ENCODE measurements around the gene GJB3. TPM values are rescaled to one million over a fixed set of nuclear protein-coding genes. Genes with fewer than 3 reads are reported as not detected.

The GJB3 gene
- total RNA-seq, 1 experiment from 2014 or later = not detected

GRCh38 chr1:34750610-34751009 lies 30.4 kb upstream of the GJB3 start:
- H3K27ac ChIP-seq = no peak overlapping the region
- no peak for DNase-seq
- no peaks in the 10 kb centered on the region for H3K4me1 ChIP-seq
- H3K27me3 ChIP-seq = no peaks in the 10 kb centered on the region; the same call in 1 of the 2 replicates
- H3K4me3 ChIP-seq = no peak overlapping the region
- no peaks in the 10 kb centered on the region for H3K9me3 ChIP-seq (replicated peaks)
- H3K36me3 ChIP-seq = no peaks in the 10 kb centered on the region

GRCh38 chr1:34753163-34753562 lies 27.9 kb upstream of the GJB3 start:
- H3K9me3 ChIP-seq (replicated peaks) = no peaks in the 10 kb centered on the region
- no peak for DNase-seq
- no peaks in the 10 kb centered on the region for H3K4me1 ChIP-seq
- H3K4me3 ChIP-seq = no peak overlapping the region
- no peak overlapping the region for H3K27ac ChIP-seq
- H3K27me3 ChIP-seq = 0 out of 2 replicates have a peak, but pooled peaks cover 4% of the 10 kb centered on the region
- no peaks in the 10 kb centered on the region for H3K36me3 ChIP-seq

- H3K4me1 ChIP-seq = no peaks in the 10 kb centered on the region
- H3K9me3 ChIP-seq (replicated peaks) = no peaks in the 10 kb centered on the region
- no peaks in the 10 kb centered on the region for H3K36me3 ChIP-seq
- H3K27ac ChIP-seq = no peak within 1 kb of the TSS
- peaks cover 4% of the 10 kb centered on the region; the same call in 1 of the 2 replicates for H3K27me3 ChIP-seq
- no peak for DNase-seq
- H3K4me3 ChIP-seq = no peak within 1 kb of the TSS
Observed at GRCh38 chr1:34754964-34755637, 25.9 kb upstream of the GJB3 start, which contains the start of gene GJB5. TSS of gene GJB5 (plus strand) at chr1:34755047. CDS start at chr1:34757331, 2,284 bp downstream.

- no peak overlapping the region for H3K27ac ChIP-seq
- H3K4me3 ChIP-seq = no peak overlapping the region
- no peaks in the 10 kb centered on the region for H3K36me3 ChIP-seq
- no peak for DNase-seq
- peaks cover 10% of the 10 kb centered on the region for H3K27me3 ChIP-seq
- no peaks in the 10 kb centered on the region for H3K4me1 ChIP-seq
- no peaks in the 10 kb centered on the region for H3K9me3 ChIP-seq (replicated peaks)
Observed at GRCh38 chr1:34755961-34756360, 25.1 kb upstream of the GJB3 start.

DNA sequence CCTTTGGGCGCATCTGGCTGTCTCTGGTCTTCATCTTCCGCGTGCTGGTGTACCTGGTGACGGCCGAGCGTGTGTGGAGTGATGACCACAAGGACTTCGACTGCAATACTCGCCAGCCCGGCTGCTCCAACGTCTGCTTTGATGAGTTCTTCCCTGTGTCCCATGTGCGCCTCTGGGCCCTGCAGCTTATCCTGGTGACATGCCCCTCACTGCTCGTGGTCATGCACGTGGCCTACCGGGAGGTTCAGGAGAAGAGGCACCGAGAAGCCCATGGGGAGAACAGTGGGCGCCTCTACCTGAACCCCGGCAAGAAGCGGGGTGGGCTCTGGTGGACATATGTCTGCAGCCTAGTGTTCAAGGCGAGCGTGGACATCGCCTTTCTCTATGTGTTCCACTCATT lies 23.6 kb upstream of the GJB3 start:
- Histone ChIP-seq H3K36me3 (no peaks in the 10 kb centered on the region), H3K27ac (no peak overlapping the region), H3K27me3 (peaks cover 10% of the 10 kb centered on the region), H3K4me1 (no peaks in the 10 kb centered on the region), H3K9me3 (replicated peaks) (no peaks in the 10 kb centered on the region), H3K4me3 (no peak overlapping the region)
- DNase-seq = no peak

GRCh38 chr1:34758751-34759150 lies 22.3 kb upstream of the GJB3 start:
- Histone ChIP-seq H3K36me3 (no peaks in the 10 kb centered on the region), H3K4me3 (no peak overlapping the region), H3K9me3 (replicated peaks) (no peaks in the 10 kb centered on the region), H3K27ac (no peak overlapping the region), H3K27me3 (peaks cover 10% of the 10 kb centered on the region), H3K4me1 (no peaks in the 10 kb centered on the region)
- no peak for DNase-seq

DNA sequence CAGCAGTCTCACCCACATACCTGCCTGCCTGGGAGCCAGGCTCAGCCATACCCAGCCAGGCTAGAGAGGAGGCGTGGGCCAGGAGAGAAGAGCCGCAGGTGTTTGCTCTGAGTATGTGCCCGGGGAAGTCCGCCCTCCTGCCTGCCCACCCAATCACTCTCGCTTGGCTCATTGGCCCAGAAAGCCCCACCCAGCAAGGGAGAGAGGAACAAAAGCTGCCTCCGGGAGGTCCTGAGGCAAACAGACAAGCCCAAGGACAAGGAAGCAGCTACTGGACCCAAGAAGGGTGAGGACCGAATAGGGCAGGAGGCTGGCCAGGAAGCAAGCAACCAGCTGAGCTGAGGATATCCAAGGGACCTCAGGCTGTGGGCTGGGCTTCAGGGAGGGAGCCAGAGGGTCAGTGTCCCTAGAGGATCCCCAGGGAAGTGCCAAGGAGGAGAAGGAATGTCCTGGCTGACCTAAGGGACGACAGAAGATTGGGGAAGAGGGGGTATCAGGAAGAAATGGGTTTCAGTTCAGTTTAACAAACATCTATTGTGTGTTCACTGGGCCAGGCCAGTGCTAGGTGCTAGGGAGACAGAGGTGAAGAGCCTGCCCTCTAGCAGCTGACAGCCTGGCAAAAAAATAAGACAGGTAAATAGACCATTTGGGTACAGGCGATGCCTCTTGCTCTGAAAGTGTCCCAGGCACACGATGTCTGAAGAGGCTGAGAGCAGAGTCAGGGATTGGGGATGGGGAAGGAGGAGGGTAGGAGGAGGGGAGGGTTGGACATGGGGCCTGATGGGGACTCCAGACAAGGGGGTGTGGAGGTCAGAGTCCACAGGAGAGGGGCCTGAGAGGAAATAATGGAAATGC lies 21.3 kb upstream of the GJB3 start, which contains the start of gene GJB4:
Gene GJB4, plus strand, starts transcription at position 238 of the 855 bp plus-strand sequence. CDS start 1,515 bp downstream, outside the sequence.
- no peak within 1 kb of the TSS for H3K27ac ChIP-seq
- H3K27me3 ChIP-seq = peaks cover 10% of the 10 kb centered on the region
- H3K4me1 ChIP-seq = no peaks in the 10 kb centered on the region
- DNase-seq = no peak
- no peaks in the 10 kb centered on the region for H3K9me3 ChIP-seq (replicated peaks)
- no peaks in the 10 kb centered on the region for H3K36me3 ChIP-seq
- H3K4me3 ChIP-seq = no peak within 1 kb of the TSS

- H3K4me1 ChIP-seq = no peaks in the 10 kb centered on the region
- DNase-seq = no peak
- no peak overlapping the region for H3K4me3 ChIP-seq
- no peak overlapping the region for H3K27ac ChIP-seq
- H3K9me3 ChIP-seq (replicated peaks) = no peaks in the 10 kb centered on the region
- H3K36me3 ChIP-seq = no peaks in the 10 kb centered on the region
- peaks cover 10% of the 10 kb centered on the region for H3K27me3 ChIP-seq
Observed at GRCh38 chr1:34761176-34761761, 19.7 kb upstream of the GJB3 start.

DNA sequence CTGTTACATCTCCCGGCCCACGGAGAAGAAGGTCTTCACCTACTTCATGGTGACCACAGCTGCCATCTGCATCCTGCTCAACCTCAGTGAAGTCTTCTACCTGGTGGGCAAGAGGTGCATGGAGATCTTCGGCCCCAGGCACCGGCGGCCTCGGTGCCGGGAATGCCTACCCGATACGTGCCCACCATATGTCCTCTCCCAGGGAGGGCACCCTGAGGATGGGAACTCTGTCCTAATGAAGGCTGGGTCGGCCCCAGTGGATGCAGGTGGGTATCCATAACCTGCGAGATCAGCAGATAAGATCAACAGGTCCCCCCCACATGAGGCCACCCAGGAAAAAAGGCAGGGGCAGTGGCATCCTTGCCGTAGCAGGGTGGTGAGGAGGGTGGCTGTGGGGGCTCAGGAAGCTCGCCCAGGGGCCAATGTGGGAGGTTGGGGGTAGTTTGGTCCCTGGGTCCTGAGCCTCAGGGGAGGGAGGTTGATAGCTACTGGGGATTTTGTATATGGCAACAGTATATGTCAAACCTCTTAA lies 19.2 kb upstream of the GJB3 start:
- Histone ChIP-seq H3K27me3 (peaks cover 10% of the 10 kb centered on the region), H3K36me3 (no peaks in the 10 kb centered on the region), H3K4me1 (no peaks in the 10 kb centered on the region), H3K4me3 (no peak overlapping the region), H3K9me3 (replicated peaks) (no peaks in the 10 kb centered on the region), H3K27ac (no peak overlapping the region)
- DNase-seq = no peak

- Histone ChIP-seq H3K36me3 (no peaks in the 10 kb centered on the region), H3K4me1 (no peaks in the 10 kb centered on the region), H3K4me3 (no peak overlapping the region), H3K9me3 (replicated peaks) (no peaks in the 10 kb centered on the region), H3K27ac (no peak overlapping the region), H3K27me3 (peaks cover 10% of the 10 kb centered on the region)
- DNase-seq = no peak
Observed at GRCh38 chr1:34762474-34763141, 18.4 kb upstream of the GJB3 start.

GRCh38 chr1:34763142-34763781 lies 17.8 kb upstream of the GJB3 start:
- Histone ChIP-seq H3K27me3 (peaks cover 6% of the 10 kb centered on the region), H3K4me3 (no peak overlapping the region), H3K36me3 (no peaks in the 10 kb centered on the region), H3K4me1 (no peaks in the 10 kb centered on the region), H3K27ac (no peak overlapping the region), H3K9me3 (replicated peaks) (no peaks in the 10 kb centered on the region)
- DNase-seq = no peak

DNA sequence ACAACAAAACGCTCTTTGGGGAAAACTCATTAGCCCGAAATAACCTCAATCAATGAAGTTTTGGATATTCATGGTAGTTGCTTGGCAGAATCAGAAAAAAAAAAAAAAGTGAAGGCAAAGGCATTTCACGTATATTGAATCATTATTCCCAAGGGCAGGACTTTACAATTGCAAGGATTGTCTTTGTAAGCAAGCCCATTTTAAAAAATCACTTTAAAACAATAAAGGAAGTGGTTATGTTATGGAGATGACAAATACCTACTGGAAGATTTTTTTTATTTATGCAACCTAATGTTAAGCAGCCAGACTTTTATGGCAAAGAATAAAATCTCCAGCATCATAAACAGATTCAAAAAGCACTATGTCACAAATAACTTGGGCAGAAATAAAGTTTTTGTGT lies 12.2 kb upstream of the GJB3 start:
- Histone ChIP-seq H3K4me1 (no peaks in the 10 kb centered on the region), H3K27me3 (peaks cover 5% of the 10 kb centered on the region), H3K36me3 (no peaks in the 10 kb centered on the region), H3K4me3 (no peak overlapping the region), H3K27ac (no peak overlapping the region), H3K9me3 (replicated peaks) (no peaks in the 10 kb centered on the region)
- no peak for DNase-seq

GRCh38 chr1:34770891-34771504 lies 10.0 kb upstream of the GJB3 start:
- H3K4me1 ChIP-seq = no peaks in the 10 kb centered on the region
- no peaks in the 10 kb centered on the region for H3K36me3 ChIP-seq
- H3K4me3 ChIP-seq = no peak overlapping the region
- no peak overlapping the region for H3K27ac ChIP-seq
- no peaks in the 10 kb centered on the region for H3K9me3 ChIP-seq (replicated peaks)
- H3K27me3 ChIP-seq = peaks cover 11% of the 10 kb centered on the region
- DNase-seq = no peak
